ENCODE measurements around the gene BATF3.

- TF ChIP-seq USF2 (CRISPR knock-in tag; IDR thresholded peaks at IDR 0.05) (no peak), TEAD4 (CRISPR knock-in tag; IDR thresholded peaks at IDR 0.05) (no peak), CTCF (IDR thresholded peaks at IDR 0.05) (no peak), USF1 (CRISPR knock-in tag; IDR thresholded peaks at IDR 0.05) (no peak), NR1H2 (CRISPR knock-in tag; IDR thresholded peaks at IDR 0.05) (no peak), ZNF138 (CRISPR knock-in tag; conservative IDR thresholded peaks at IDR 0.05) (no peak), ATF2 (CRISPR knock-in tag; IDR thresholded peaks at IDR 0.05; ENCODE audit: borderline replicate concordance, low read depth) (no peak), NR3C1 (CRISPR knock-in tag; conservative IDR thresholded peaks at IDR 0.05; ENCODE audit: low read depth) (no peak), ATF1 (CRISPR knock-in tag; IDR thresholded peaks at IDR 0.05) (no peak), CREB1 (CRISPR knock-in tag; IDR thresholded peaks at IDR 0.05) (no peak), ATF3 (CRISPR knock-in tag; conservative IDR thresholded peaks at IDR 0.05) (no peak), PREB (CRISPR knock-in tag; IDR thresholded peaks at IDR 0.05; ENCODE audit: borderline replicate concordance) (no peak)
Observed at GRCh38 chr1:212703991-212704564, 4.4 kb upstream of the BATF3 start.
